ENCODE measurements around the gene NOXO1. TPM values are rescaled to one million over a fixed set of nuclear protein-coding genes. Genes with fewer than 3 reads are reported as not detected.

NOXO1 gene
- polyA plus RNA-seq, 1 of the 3 experiments (the other 2 are of a cell fraction), result 0.21 TPM

- TF ChIP-seq IRF3 (IDR thresholded peaks at IDR 0.05; ENCODE audit: low read depth, low read length) (no peak), RAD21 (IDR thresholded peaks at IDR 0.05; ENCODE audit: low read length) (peak; percentile 45), FOXJ3 (CRISPR knock-in tag; IDR thresholded peaks at IDR 0.05) (no peak), FOSL2 (IDR thresholded peaks at IDR 0.05; ENCODE audit: borderline replicate concordance, low read depth) (no peak), EP300 (IDR thresholded peaks at IDR 0.05; ENCODE audit: borderline replicate concordance in 1 of 2, low read depth in 1 of 2, low read length in 1 of 2) (no peak; a peak in 1 of 4 replicates), GATA2 (CRISPR knock-in tag; IDR thresholded peaks at IDR 0.05) (no peak), POLR2AphosphoS5 (IDR thresholded peaks at IDR 0.05; ENCODE audit: low read depth, low read length) (peak; percentile 91), FOXM1 (IDR thresholded peaks at IDR 0.05; ENCODE audit: low read depth) (no peak), NFIC (IDR thresholded peaks at IDR 0.05; ENCODE audit: borderline replicate concordance) (no peak), YY1 (IDR thresholded peaks at IDR 0.05; ENCODE audit: low read depth) (peak; percentile 54; the same call in 1 of the 2 replicates), ELF1 (IDR thresholded peaks at IDR 0.05) (no peak), USF1 (IDR thresholded peaks at IDR 0.05; ENCODE audit: borderline replicate concordance, low read depth) (no peak), TCF12 (IDR thresholded peaks at IDR 0.05) (no peak)
Measured at GRCh38 chr16:1959269-1960039, 21.8 kb downstream of the NOXO1 start, which contains the start of gene NDUFB10 (continued).

GRCh38 chr16:1958715-1959268, 22.5 kb downstream of the NOXO1 start:
- peak overlapping the region; percentile 58 to 86; a peak in 3 of 4 replicates for H3K4me3 ChIP-seq (ENCODE audit: low read depth in 2 of 2, low read length in 1 of 2)
- H3K4me1 ChIP-seq (ENCODE audit: control insufficient read depth in 1 of 2, insufficient read depth in 2 of 2, low read depth in 1 of 2, low read length in 1 of 2), result peaks cover 0 to 47% of the 10 kb centered on the region in 2 experiments; a peak in 1 of 4 replicates
- H3K9ac ChIP-seq, result no peak overlapping the region
- H3K27me3 ChIP-seq (ENCODE audit: insufficient read depth), result no peaks in the 10 kb centered on the region
- H3K27ac ChIP-seq (ENCODE audit: low read depth in 2 of 2, low read length in 1 of 2), result peak overlapping the region in 1 of 2 experiments; percentile 73; a peak in 3 of 4 replicates
- ChIA-PET CTCF (interaction anchor here (0.8 to 2.5 kb wide), 7 partner anchors 9 to 176 kb away, joined by 3 to 8 read pairs (median 5); partner anchors contain the start of genes MSRB1 and NUBP2), POLR2A (interaction anchor here (0.7 kb wide), 1 partner anchor 16 kb away, joined by 3 read pairs; the partner anchor contains the start of gene MSRB1)
- H3K36me3 ChIP-seq (replicated peaks in 1 of 2; ENCODE audit: control insufficient read depth in 1 of 2, insufficient read depth in 2 of 2, low read length in 1 of 2), result peaks cover 18 to 23% of the 10 kb centered on the region in 2 experiments
- WGBS (ENCODE audit: low lambda C conversion rate), result 49% methylated on average over 10 of the region's 14 CpGs
- peak overlapping the region; percentile 83; the same call in 1 of the 2 replicates for H2AFZ ChIP-seq (ENCODE audit: low read depth)
- H3F3A ChIP-seq (replicated peaks; ENCODE audit: insufficient read depth), result peaks cover 32% of the 10 kb centered on the region
- peaks cover 32% of the 10 kb centered on the region for H4K20me1 ChIP-seq (ENCODE audit: insufficient read depth)
- peak overlapping the region; percentile 76; the same call in 1 of the 2 replicates for H3K4me2 ChIP-seq
- H3K79me2 ChIP-seq (ENCODE audit: insufficient read depth), result peaks cover 42% of the 10 kb centered on the region
- H3K9me3 ChIP-seq, result no peaks in the 10 kb centered on the region
- no peak for DNase-seq
- no peaks in the 10 kb centered on the region for H3K9me2 ChIP-seq
- no peak for TF ChIP-seq USF1 (IDR thresholded peaks at IDR 0.05; ENCODE audit: borderline replicate concordance, low read depth)
- TF ChIP-seq YY1 (IDR thresholded peaks at IDR 0.05; ENCODE audit: low read depth), result no peak
- no peak for TF ChIP-seq TEAD4 (IDR thresholded peaks at IDR 0.05; ENCODE audit: borderline replicate concordance, insufficient read depth)
- TF ChIP-seq MEF2A (IDR thresholded peaks at IDR 0.05; ENCODE audit: borderline replicate concordance, low read depth), result no peak
- TF ChIP-seq REST (IDR thresholded peaks at IDR 0.05; ENCODE audit: low read depth, low read length), result no peak
- TF ChIP-seq GATA2 (CRISPR knock-in tag; IDR thresholded peaks at IDR 0.05), result no peak
- no peak for TF ChIP-seq USF2 (IDR thresholded peaks at IDR 0.05; ENCODE audit: borderline replicate concordance, low read depth, low read length)
- no peak for TF ChIP-seq FOXJ3 (CRISPR knock-in tag; IDR thresholded peaks at IDR 0.05)
- TF ChIP-seq RFX5 (IDR thresholded peaks at IDR 0.05; ENCODE audit: low read length), result no peak
- TF ChIP-seq CHD2 (IDR thresholded peaks at IDR 0.05; ENCODE audit: low read length, partially characterized antibody), result no peak
- no peak for TF ChIP-seq SMC3 (IDR thresholded peaks at IDR 0.05; ENCODE audit: low read depth, low read length)
- TF ChIP-seq RAD21 (IDR thresholded peaks at IDR 0.05; ENCODE audit: low read length), result no peak
- no peak for TF ChIP-seq FOXM1 (IDR thresholded peaks at IDR 0.05; ENCODE audit: low read depth)
- TF ChIP-seq NFIC (IDR thresholded peaks at IDR 0.05; ENCODE audit: borderline replicate concordance), result no peak
